GM19035 (cell line): ENCODE measurements around the gene ERBB4.

ENCODE experiments used
- ATAC-seq: cut with Tn5 transposase; IDR thresholded peaks from one replicate; pipeline ENCODE4 v1.9.1; 2021; ENCODE audit not compliant: unreplicated experiment

Gene ERBB4

DNA sequence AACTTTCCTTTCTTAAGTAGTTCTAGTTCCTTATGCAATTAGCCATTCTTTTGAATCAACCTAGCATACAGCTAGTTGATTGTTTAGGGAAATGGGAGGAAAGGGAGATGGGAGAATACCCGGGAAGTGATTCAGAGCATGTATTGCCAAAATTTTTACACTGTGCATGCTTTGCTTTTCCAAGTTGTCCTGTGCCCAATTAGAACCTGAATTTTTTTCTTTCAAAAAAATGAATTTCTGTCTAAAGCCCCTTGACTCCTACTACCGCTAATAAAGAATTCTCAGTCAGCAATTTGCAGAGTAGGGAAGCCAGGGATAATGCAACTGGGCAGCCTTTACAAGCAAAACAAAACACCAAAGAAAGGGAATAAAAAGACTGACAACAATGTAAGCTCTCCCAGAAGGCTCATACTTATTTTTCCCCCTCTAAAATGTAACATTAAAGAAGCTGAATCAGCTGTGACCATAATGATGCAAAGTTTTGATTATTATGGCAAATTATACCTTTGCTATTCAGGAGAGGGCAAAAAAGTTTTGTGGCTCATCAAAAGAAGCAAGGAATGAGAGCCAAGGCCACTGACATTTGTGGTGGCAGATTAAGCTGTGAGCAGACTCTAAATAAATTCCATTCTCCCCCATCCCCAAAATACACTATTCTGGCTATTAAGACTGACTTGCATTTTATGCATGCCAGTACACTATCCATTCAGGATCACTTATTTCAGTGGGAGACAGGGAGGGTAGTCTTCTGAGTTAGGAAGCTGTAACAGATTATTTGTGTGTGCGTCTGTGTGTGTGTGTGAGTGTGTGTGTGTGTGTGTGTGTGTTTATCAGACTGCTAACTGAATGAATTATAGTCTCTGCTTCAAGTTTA, 174.3 kb downstream of the ERBB4 start:
- no peak for ATAC-seq

DNA sequence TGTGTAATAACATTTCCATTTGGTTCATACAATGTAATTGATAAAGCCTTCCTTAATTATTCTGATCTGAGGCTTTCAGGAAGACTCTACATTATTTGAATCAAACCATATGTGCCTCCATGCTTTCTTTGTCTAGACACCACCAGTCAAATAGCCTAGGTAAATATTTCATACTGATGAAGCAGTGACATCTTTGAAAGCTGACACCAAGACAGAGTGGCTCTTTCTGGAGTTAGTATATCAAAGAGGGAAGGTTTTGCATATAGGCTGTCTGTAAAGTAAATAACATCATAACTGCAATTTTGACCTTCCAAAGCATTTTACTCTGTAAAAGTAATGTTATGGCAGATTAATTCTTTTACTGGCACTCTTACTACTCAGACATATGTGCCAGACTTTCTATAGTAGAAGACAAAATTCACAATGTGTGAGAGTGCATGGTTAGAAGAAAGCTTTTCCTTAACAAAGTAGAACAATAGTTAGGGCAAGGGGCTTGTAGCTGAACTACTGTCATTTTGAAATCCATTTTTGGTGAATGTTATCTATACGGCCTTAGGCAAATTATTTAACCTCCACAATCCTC, 177.3 kb downstream of the ERBB4 start:
- no peak for ATAC-seq

DNA sequence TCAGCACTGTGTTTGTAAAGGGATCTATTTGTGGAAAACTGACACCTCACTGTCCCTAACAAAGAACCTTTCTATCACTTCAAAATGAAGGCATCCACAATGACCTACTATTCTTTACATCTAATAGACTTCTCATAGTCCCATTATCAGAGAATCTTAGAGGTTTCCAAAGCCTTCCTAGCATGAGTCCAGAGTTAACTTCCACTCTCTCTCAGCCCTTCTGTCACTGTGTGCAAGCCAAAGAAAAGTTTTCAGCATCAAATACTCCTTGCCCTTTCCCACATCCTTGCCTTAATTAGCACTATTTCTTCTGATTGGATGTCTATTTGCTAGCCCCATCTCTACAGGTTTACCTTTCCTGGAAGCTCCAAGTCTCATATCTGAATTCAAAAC, 178.5 kb downstream of the ERBB4 start:
- no peak for ATAC-seq

DNA sequence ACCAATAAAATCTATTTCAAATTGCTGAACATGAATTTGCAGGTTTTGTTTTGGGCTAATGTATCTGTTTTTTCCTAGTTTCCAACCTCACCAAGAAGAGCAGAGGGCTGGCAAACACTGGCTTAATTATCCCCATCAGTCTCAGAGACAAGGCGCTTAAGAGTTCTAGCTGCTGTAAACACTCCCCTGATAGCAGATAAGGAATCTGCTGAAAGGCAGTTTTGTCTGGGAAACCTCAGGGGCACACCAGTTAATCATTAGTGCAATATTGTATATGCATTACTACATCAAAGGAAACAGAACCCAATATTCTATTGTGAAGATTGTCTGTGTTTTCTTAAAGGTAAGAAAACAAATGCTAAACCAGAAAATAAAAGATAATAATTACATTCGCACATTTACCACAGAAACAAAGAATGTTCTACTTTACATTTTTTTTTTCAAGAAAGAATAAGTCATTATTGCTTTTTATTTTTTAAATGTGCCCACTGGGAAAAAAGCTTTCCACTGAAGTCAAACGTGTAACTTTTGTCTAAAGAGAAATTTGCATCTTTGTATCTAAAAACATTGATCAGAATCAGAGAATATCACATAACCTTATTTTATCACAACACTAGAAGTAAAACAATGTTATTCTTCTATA, 179.1 kb downstream of the ERBB4 start:
- no peak for ATAC-seq

DNA sequence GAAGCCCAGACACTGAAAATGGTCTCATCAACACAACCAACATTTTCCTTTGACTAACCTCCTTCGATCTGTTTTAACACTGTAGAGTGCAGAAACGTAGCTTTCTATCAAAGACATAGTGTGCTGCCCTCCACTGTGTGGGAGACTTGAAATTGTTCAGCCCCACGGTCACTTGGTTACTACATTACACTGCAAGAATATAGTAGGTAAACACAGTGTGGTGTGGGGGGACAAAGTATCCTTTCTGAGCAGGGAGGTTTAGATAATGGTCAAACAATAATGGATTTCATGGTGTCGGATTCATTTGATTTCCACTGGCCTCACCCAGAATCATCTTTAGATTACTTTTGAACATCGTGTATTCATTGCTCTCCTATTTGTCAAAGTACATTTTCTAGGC, 181.0 kb downstream of the ERBB4 start:
- ATAC-seq = no peak

DNA sequence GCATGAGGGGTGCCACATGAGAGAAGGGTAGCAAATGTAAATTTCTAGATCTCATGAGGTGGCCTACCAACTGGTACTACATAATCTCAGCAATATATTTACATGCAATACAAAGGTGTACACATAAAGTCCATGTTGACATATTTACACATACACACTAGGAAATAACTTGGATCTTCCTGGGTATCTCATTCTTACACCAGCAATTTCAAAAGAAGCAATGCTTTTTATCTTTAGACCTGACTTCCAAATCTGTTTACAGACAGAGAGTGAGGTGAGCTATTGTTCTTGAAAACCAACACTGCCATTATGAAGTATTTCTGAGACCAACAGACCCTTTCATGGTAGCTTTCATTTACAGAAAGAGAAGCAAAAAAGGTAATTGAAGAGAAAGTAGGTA, 184.2 kb downstream of the ERBB4 start:
- ATAC-seq = no peak

DNA sequence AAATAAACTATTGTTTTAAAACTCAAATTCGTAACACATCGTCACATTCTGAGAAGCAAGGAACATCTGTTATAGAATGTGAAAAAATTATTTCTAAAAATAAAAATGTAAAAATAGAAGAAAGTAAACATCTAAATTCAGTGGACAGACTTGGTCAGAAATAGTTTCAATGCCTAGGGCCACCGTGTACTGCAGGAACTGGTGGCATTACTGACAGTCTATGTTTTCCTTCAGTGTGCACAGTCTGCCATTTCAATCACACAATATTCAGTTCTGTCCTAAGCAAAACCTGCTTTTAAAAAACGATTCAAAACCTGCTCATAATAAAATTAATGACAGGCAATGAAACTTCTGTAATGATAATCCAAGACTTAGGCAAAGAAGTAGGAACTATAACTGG, 190.1 kb downstream of the ERBB4 start:
- no peak for ATAC-seq

DNA sequence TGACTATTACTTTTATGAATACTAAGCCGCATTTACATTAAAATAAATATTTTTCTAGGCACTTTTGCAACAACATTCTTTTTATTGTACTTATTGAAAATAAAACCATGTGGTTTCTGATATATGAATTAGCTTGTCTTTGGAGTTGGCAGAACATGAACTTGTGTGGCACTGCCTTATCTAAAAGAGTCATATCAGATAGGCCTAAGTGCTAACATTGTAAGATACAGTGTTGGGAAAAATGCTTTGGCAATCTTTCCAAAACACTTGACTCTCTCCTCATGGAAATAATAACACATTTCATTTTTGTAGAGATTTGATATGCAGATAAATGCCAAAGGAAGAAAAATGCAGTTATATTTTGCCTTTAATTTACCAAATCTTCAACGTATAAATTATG, 191.7 kb downstream of the ERBB4 start:
- ATAC-seq = no peak

- no peak for ATAC-seq
These were observed 192.6 kb downstream of the ERBB4 start for GRCh38 chr2:212345966-212346365.

- no peak for ATAC-seq
These were observed 194.5 kb downstream of the ERBB4 start for GRCh38 chr2:212344131-212344530.

DNA sequence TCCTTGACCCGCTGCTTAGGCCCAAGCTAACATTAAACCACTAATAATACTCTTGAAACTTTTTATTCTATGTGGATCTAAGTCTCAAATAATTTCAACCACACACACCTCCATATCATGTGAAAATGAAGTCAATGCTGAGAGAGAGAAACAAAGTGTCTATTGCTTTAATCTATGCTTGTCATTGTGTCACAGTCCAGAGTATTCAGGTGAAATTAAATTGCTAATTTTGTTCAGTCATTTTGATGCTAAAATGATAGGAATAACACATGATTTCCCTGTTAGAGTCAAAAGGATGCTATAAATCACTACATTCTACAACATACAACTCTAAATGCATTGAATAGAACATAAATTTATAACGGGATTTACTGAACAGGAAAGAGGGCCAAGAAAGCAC, 195.4 kb downstream of the ERBB4 start:
- ATAC-seq = no peak

DNA sequence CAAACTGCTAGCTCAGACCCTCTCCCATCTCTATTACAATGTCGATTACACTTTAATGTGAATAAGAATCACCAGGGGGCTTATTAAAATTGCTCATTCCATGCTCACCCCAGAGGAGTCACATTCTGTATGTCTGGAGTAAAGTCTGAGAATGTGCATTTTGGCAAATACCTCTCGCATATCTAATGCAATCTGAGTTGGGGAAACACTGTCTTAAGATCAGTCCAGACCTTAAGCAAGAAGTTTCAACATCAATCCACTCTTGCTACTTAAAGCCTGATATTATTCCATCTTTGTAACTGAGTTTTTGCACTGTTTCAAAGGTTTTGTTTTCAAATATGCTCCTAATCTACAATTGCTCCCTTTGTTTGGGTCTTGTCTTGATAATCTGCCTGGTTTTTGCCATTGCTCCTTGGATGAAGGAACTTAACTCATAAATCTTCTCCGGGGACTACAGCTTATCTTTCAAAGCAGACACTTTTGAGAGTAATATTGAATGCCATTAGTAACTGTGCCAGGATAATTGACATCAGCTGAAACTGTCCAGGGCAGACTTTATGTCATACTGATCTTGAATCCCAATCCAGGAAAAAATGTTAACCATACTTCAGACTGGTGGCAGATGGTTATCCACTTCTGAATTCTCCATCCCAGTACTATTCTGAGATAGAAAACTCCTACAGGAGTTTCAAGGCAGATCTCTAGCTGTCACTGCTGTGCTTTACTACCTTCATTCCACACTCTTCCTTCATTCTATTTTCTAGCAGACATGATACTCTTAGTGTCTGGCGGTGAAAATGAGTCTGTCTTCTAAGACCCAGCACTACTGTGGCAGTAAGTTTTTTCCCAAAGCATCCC, 200.9 kb downstream of the ERBB4 start:
- no peak for ATAC-seq

- no peak for ATAC-seq
These were observed 201.6 kb downstream of the ERBB4 start for GRCh38 chr2:212337036-212337435.

- ATAC-seq = no peak
These were observed 208.3 kb downstream of the ERBB4 start for GRCh38 chr2:212330263-212330662.

DNA sequence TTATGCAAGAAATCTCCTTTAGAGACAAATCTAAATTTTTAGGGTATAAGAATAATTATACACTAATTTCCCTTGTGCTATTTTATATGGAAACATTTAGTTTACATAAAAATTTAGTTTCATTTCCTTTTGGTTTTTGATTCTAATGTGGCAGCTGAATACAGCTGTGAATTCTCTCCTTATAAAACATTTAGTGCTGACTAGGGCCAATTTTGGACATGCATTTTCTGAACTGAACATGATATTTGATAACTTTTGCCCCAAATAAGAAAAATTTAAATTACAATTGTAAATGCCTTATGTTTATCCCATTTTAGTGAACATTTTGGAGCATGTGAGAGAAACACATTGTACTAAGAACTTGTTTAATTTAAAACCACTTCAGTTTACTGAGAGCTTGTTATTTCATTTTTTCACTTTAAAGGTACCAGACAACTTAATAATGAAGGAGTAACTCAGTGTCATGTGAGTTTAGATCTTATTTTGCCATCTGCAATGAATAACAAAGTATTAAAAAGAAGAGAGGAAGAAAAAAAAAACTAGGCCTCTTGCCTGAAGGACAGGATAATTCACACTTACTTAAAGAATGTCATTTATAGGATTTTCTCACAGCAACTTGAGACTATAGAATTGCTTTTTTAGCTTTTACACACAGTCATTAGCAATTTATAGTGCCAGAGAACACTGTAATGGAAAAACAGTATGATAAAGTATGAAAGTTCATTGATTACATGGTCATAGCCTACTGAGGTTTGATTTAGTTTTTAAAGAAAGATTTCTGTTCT, 209.7 kb downstream of the ERBB4 start:
- ATAC-seq = no peak

DNA sequence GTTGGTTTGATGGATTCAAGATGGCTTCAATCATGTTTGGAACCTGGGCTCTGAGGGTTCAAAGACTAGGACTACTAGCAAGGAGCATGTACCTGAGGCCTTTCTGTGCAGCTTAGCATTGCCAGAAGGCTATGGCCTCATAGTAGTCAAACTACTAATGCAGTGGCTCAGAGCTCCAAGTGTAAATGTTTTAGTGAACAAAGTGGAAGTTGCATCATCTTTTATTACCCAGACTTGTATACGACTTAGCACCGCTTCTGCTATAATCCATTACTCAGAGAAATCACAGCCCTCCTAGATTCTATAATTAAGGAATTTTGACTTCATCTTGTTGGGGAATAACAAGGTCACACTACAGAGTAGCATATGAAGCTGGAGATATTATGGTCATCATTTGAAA, 210.5 kb downstream of the ERBB4 start:
- ATAC-seq = no peak

- ATAC-seq = no peak
These were observed 211.3 kb downstream of the ERBB4 start for GRCh38 chr2:212327171-212327809.

- no peak for ATAC-seq
These were observed 220.0 kb downstream of the ERBB4 start for GRCh38 chr2:212318636-212319035.

- no peak for ATAC-seq
These were observed 223.9 kb downstream of the ERBB4 start for GRCh38 chr2:212314680-212315079.

- no peak for ATAC-seq
These were observed 226.7 kb downstream of the ERBB4 start for GRCh38 chr2:212311807-212312404.
